Left ventricle myocardium inferior (tissue), 1 donor: Measurements from ENCODE around the gene GPR119. TPM values are rescaled to one million over a fixed set of nuclear protein-coding genes. Genes with fewer than 3 reads are reported as not detected.
"Not testable (repeated sequence)": the region's sequence is repeated elsewhere in the genome, so short reads cannot be mapped to it uniquely, and the experiment has no call there.

Source experiments
- DNase-seq: peaks from one replicate; pipeline ENCODE4 v3.0.0-alpha.2; 2020
- H3K27ac ChIP-seq: fragments of 200-600 bp; replicated peaks from 2 replicates; pipeline ENCODE4 v1.8.0; 2021
- H3K27me3 ChIP-seq: fragments of 200-600 bp; 2 replicates; pipeline ENCODE4 v1.8.0; 2021; ENCODE audit warnings: low read depth
- H3K36me3 ChIP-seq: fragments of 200-600 bp; 2 replicates; pipeline ENCODE4 v1.8.0; 2021
- H3K4me1 ChIP-seq: fragments of 200-600 bp; 2 replicates; pipeline ENCODE4 v1.8.0; 2021
- H3K4me3 ChIP-seq: fragments of 200-600 bp; 2 replicates; pipeline ENCODE4 v1.8.0; 2021; ENCODE audit warnings: mild to moderate bottlenecking, moderate library complexity
- H3K9me3 ChIP-seq: fragments of 200-600 bp; replicated peaks from 2 replicates; pipeline ENCODE4 v1.8.0; 2021
- CTCF ChIP-seq: fragments of 200-600 bp; IDR thresholded peaks from 2 replicates; pipeline ENCODE4 v1.8.0; 2021; ENCODE audit warnings: antibody characterized with exemption, mild to moderate bottlenecking, borderline replicate concordance
- intact Hi-C: fragments of 100-400 bp; cut with micrococcal nuclease; formaldehyde crosslinking; loops from one replicate; pipeline ENCODE4 v1.11.0; 2022
- long read RNA-seq: library from polyadenylated mRNA; unstranded; transcript quantifications from one replicate; pipeline ENCODE4 v2.0.0, GENCODE V29; 2021
- total RNA-seq: library from RNA; stranded (reverse); fragmentation: NEBNext Ultra II Directional; extraction: Animal tissue kit (Norgen Biotek cat#: 25700); gene quantifications from one replicate; pipeline ENCODE4 v1.2.1, GENCODE V29; 2021
- donor health status: DM: no; HTN: yes; CAD: no; lungs with severe emphysema.

Gene GPR119
- not detected for total RNA-seq
- long read RNA-seq = 0 reads

GRCh38 chrX:130385520-130385919, at the start of gene GPR119:
TSS of gene GPR119 (minus strand) at chrX:130385674. CDS start at chrX:130385447, 227 bp downstream.
- no peaks in the 10 kb centered on the region for H3K9me3 ChIP-seq
- no peak within 1 kb of the TSS for H3K27ac ChIP-seq
- no peak for TF ChIP-seq CTCF
- no peaks in the 10 kb centered on the region for H3K4me1 ChIP-seq
- DNase-seq = no peak
- no peak within 1 kb of the TSS for H3K4me3 ChIP-seq
- intact Hi-C loops = no loop called here
- H3K36me3 ChIP-seq = no peaks in the 10 kb centered on the region
- H3K27me3 ChIP-seq = no peaks in the 10 kb centered on the region

GRCh38 chrX:130429236-130429635, 43.8 kb upstream of the GPR119 start:
- H3K9me3 ChIP-seq, intact Hi-C loops: not testable (repeated sequence)

GRCh38 chrX:130426531-130426930, 41.1 kb upstream of the GPR119 start:
- Histone ChIP-seq H3K4me1 (no peaks in the 10 kb centered on the region), H3K27ac (no peak overlapping the region), H3K9me3 (no peaks in the 10 kb centered on the region), H3K36me3 (no peaks in the 10 kb centered on the region), H3K27me3 (no peaks in the 10 kb centered on the region), H3K4me3 (no peak overlapping the region)
- intact Hi-C loops = no loop called here
- TF ChIP-seq CTCF = no peak
- DNase-seq = no peak

More at GRCh38 chrX:130429236-130429635, 43.8 kb upstream of the GPR119 start:
- not testable (repeated sequence) for H3K36me3 ChIP-seq, H3K4me1 ChIP-seq, DNase-seq, H3K27me3 ChIP-seq, H3K4me3 ChIP-seq, H3K27ac ChIP-seq

- intact Hi-C loops = no loop called here
- no peak for TF ChIP-seq CTCF
- Histone ChIP-seq H3K27me3 (no peaks in the 10 kb centered on the region), H3K4me3 (no peak overlapping the region), H3K27ac (no peak overlapping the region), H3K36me3 (no peaks in the 10 kb centered on the region), H3K4me1 (no peaks in the 10 kb centered on the region), H3K9me3 (no peaks in the 10 kb centered on the region)
- no peak for DNase-seq
Measured at GRCh38 chrX:130419263-130419662, 33.8 kb upstream of the GPR119 start.

GRCh38 chrX:130418740-130419139, 33.3 kb upstream of the GPR119 start:
- H3K36me3 ChIP-seq = no peaks in the 10 kb centered on the region
- intact Hi-C loops = no loop called here
- no peaks in the 10 kb centered on the region for H3K4me1 ChIP-seq
- no peak overlapping the region for H3K4me3 ChIP-seq
- no peak for TF ChIP-seq CTCF
- H3K27ac ChIP-seq = no peak overlapping the region
- no peaks in the 10 kb centered on the region for H3K27me3 ChIP-seq
- DNase-seq = no peak
- H3K9me3 ChIP-seq = no peaks in the 10 kb centered on the region

GRCh38 chrX:130418066-130418465, 32.6 kb upstream of the GPR119 start:
- Histone ChIP-seq H3K4me3 (no peak overlapping the region), H3K27ac (no peak overlapping the region), H3K4me1 (no peaks in the 10 kb centered on the region), H3K36me3 (no peaks in the 10 kb centered on the region), H3K27me3 (no peaks in the 10 kb centered on the region), H3K9me3 (no peaks in the 10 kb centered on the region)
- no peak for DNase-seq
- no peak for TF ChIP-seq CTCF
- intact Hi-C loops = no loop called here
